ENCODE data around the gene SNX25.
"Not testable (repeated sequence)": the region's sequence is repeated elsewhere in the genome, so short reads cannot be mapped to it uniquely, and the experiment has no call there.

SNX25 gene

DNA sequence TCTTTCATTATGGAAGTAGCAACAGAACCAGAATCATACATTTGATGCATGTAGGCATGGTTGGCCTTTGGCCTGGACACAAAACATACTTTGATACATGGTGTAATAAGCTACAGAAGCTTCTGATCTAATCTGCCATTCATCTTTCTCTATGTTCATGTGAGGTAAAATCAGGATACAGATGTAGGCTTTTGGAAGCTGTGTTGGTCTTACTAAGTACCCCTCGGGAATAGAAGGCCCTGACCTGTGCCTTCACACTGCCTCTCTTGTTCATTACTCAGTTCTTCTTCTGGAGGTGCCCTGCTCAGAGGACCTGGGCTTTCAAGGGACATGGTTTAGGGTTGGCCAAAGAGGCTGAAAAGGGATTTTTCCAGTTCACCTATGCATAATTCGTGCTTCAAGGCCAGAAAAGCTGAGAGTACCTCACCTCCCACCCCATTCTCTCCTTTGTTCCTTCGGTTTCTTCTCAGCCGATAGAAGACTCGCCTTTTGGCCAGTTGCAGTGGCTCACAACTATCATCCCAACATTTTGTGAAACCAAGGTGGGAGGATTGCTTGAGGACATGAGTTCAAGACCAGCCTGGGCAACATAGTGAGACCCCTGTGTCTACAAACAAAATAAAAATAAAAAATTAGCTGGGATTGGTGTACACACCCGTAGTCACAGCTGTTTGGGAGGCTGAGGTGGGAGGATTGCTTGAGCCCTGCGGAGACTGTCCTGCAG, 25.9 kb downstream of the SNX25 start:
- no peak for DNase-seq

DNA sequence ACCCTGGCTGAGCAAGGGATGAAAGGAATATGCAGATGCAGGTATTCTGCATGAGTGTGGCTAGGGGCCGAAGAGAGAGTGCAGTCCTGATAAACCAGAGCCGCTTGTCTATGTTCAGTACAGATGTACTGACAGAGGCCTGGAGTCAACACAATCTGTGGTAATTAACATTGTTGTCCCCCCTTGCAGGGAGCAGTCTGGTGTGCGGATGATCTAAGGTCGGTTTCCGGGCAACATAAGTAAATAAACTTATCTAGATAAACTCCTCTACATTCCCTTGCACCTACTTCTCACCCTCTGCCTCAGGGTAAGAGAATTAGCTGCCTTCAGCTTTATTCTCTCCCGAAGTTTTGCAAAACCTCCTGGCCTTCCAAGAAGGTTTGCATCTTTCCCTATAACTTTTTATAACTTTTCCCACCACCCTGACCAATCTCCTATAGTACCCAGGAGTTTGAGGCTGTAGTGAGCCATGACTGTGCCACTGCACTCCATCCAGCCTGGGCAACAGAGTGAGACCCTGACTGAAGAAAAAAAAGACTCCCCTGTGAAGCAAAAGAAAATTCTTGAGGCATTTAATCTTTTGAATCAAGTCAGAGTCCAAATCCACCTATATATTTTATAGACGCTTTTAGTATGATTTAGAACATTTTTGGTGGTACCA, 26.6 kb downstream of the SNX25 start:
- peak; percentile 41 for DNase-seq

DNA sequence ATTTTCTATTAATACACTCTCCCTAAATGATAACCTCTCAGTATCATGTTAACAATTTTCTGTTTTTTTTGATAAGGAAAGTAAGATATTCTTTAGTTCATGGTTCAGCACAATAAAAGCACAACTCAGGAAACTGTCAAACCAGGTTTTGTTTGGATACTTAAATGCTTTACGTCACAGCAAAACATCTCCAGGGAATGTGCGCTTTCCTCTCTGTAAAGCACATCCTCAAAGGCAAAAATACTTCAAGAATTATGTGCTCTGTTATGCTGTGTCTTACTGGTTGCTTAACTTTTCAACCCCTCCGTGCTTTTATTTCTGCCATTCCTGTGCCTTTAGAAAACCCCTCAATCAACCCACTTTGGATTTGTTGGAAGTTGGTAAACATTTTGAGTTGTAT, 27.8 kb downstream of the SNX25 start:
- DNase-seq = no peak

DNA sequence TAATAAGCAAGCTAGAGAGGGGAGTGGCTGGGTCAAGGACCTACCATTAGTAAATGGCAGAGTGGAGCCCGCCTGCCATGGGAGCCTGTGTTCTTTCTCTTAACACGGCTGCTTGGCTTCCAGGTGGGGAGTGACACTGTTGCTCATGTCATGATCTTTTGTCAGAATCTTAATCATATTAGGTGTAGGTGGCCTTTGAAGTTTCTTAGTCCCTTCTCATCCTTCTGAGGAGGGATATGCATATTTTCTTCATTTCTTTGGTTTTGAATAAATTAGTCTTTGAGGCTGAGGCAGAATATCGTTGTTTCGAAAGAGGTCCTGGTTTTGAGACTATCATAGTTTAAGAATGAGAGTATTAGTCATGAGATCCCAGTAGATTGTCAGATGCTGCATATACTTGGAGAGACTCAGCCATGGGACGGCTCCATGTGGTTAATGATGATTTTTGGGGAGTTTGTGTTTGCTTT, 28.9 kb downstream of the SNX25 start:
- no peak for DNase-seq

DNA sequence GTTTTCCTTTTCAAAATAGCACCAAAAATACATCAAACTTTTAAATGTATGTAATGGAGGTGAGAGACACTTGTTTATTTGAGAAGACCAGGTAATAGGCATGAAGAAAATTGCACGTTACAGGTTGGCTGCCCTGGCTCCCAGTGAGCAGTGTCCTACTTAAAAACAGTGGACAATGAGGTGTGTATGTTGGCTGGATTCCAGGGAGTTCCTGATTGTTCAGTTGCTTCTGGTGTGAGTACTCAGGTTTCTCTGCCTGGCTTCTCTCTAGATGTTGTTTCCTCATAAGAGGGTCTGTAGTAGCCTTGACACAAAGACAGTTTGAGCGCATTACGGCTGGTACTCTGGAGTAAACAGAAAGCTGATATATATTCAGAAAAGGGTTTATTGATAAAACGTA, 29.4 kb downstream of the SNX25 start:
- DNase-seq = no peak

DNA sequence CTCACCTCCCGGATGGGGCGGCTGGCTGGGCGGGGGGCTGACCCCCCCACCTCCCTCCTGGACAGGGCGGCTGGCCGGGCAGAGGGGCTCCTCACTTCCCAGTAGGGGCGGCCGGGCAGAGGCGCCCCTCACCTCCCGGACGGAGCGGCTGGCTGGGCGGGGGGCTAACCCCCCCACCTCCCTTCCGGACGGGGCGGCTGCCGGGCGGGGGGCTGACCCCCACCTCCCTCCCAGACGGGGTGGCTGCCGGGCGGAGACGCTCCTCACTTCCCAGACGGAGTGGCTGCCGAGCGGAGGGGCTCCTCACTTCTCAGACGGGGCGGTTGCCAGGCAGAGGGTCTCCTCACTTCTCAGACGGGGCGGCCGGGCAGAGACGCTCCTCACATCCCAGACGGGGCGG, 31.1 kb downstream of the SNX25 start:
- not testable (repeated sequence) for DNase-seq

DNA sequence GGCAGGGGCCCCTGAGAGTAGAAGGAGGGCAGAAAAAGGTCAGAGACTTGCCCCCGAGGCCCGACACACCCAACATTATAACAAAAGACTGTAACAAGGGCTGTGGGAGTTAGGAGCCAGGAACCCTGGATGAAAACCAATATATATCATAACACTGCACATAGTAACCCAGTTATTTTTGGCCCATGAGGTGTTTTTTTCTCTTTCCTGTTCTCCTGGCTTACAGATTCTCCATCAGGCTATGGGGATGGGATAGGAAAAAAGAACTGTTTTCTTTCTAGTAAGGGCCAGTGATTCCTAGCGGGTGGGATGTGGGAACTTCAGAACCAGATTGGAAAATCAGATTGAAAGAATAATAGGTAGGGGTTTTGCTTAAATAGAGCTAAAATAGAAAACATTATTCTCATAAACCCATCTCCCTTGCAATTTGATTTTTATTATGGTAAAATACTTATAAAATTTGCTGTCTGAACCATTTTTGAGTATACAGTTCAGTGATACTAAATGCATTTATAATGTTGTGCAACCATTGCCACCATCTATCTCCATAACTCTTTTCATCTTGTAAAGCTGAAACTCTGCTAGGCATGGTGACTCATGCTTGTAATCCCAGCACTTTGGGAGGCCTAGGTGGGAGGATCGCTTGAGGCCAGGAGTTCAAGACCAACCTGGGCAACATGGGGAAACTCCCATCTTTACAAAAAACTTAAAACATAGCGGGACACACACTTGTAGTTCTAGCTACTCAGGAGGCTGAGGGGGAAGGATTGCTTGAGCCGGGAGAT, 33.5 kb downstream of the SNX25 start:
- DNase-seq = no peak

DNA sequence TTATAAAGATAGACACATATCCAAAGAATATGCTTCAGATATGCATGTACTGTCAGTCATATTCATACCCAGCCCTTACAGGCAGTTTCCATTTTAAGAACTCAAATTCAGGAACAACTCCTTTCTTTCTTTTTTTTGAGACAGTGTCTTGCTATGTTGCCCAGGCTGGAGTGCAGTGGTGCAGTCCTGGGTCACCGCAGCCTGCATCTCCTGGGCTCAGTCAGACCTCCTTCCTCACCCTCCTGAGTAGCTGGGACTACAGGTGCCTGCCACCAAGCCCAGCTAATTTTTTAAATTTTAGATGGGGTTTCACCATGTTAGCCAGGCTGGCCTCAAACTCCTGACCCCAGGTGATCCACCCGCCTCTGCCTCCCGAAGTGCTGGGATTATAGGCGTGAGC, 34.5 kb downstream of the SNX25 start:
- DNase-seq = no peak

DNA sequence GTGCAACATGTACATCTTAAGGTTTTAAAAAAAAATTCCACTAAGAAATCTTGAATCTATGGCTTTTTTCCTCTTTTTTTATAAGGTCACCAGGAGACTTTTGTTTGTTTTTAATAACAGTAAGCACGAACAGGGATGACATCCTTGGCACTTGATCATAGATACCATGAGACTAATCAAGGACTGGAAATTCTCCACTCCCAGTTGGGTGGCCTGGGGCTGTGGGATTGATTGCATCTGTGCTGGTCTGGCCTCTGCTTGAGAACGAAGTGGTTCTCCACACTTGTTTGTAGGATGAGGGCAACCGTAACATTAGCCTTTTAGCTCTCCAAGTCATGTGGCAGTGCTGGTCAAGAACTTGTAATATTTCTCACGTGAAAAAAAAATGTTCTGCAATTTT, 35.4 kb downstream of the SNX25 start:
- DNase-seq = no peak

DNA sequence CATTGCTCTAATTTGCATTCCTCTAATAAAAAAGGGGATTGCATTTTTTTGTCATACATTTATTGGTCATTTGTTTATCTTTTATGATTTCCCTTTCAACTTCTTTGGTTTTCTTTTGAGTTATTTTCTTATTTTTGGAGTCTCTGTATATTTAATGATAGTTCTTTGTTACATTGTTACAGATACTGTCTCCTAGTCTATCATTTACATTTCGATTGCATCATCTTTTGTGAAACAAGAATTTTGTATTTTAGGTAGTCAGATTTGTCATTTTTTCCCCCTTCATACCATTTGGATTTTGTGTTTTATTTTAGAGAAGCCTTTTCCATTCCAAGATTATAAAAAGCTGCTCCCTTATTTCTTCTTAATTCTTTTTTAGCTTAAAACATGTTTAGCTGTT, 37.1 kb downstream of the SNX25 start:
- DNase-seq = no peak

DNA sequence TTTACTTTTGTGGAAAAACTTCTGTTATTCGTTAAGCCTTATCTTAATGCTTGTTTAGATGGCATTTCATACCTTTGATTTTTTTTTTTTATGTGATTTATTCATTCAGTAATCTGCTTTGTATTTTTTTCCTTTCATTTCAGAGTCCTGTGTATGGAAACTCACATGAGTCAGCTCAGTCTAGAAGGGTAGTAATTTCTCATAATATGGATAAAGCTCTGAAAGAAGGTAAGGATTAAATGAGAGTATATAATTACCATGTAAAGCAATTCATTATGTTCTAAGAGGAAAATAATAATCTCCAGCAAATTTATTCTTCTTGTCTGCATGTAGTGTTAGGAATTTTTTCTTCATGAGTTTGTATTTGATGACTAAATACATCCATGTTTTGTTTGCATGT, 37.8 kb downstream of the SNX25 start:
- no peak for DNase-seq

DNA sequence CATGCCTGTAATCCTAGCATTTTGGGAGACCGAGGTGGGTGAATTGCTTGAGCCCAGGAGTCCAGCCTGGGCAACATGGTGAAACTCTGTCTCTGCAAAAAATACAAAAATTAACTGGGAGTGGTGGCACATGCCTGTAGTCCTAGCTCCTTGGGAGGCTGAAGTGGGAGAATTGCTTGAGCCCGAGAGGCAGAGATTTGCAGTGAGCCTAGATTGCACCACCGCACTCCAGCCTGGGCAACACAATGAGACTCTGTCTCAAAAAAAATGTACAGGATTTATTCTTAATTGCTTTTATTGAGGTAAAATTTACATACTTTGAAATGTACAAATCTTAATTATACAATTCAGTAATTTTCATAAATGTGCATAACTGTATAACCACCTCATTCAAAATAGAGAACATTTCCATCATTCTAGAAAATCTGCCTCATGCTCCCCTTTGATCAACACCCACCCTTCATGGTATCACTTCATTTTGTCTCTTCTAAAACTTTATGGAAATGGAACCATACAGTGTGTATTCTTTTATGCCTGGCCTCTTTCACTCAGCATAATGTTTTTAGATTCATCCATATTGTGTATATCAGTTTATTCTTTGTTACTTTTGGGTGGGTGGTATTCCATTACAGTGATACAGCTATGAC, 39.1 kb downstream of the SNX25 start:
- DNase-seq = no peak

DNA sequence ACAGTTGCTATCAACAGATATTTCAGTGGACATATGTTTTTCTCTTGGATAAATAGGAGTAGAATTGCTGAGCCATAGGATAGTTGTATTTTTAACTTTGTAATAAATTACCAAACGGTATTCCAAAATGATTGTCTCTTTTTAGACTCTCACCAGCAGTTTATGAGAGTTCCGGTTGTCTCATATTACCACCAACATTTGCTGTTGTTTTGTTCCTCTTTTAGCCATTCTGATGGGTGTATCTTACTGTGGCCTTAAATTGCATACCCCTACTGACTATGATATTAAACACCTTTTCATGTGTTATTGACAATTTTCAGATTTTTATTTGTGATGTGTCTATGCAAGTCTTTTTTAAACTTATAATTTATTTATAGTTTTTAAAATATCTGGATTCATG, 39.7 kb downstream of the SNX25 start:
- no peak for DNase-seq

DNA sequence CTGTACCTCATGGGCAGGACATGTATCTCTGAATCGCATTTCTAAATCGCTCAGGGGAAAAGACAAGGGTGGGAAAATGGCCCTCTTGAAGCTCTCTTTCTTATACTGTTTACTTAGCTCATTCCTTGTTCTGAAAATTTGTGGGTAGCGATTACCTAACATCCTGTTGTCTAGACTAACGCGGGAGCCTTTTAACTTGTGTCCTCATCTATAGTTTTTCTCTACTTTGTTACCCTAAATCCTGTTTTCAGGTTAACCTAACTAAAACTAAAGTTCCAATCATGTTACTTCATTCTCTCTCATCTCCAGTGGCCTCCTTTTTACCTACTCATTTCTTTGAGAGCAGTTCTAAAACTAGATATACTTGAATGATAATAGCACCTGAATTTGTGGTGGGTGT, 45.0 kb downstream of the SNX25 start:
- no peak for DNase-seq

DNA sequence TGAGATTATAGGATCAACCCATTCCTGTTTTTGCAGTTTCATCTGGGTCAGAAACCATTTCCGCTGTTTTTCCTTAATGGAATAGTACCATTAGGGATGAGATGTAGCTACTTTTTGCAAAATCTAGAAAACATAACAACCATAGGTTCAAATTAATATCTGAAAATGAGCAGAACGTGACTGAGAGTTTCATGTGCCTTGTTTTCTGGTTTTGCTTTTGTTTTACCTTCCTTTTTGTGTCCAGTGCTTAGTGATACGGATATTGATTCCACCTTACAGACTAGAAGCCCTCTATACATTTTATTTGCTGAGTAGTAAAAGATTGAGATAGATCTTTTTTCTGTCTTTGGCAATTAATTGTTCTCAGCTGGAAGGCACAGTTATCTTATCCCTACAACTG, 46.5 kb downstream of the SNX25 start:
- DNase-seq = no peak

DNA sequence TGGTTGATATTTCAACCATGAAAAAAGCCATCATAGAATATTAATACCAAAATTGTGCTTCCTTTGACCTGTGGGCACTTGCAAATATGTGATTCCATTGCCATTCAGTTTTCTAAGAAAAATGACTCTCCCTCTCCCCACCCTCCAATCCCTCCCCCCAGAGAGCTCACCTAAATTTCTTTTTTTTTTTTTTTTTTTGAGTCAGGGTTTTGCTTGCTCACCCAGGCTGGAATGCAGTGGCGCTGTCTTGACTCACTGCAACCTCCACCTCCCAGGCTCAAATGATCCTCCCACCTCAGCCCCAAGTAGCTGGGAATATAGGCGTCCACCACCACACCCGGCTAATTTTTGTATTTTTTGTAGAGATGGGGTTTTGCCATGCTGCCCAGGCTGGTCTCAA, 47.0 kb downstream of the SNX25 start:
- no peak for DNase-seq

DNA sequence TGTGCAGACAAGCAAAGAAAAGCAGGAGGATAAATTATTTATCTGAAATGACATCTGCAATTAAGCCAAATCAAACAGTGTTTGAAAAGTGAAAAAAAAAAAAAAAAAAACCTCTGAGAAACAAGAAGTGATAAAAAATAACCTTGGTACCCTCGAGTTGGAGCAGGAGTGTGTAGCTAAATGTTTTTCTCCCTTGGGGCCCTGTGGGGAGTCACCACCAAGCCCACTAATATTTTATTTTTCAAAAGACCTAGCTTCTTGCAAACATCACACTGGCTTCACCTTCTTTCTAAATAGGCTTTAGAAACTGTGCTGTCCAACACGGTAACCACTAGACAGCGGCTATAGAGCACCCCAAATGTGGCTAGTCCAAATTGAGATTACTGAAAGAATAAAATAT, 47.7 kb downstream of the SNX25 start:
- DNase-seq = no peak

DNA sequence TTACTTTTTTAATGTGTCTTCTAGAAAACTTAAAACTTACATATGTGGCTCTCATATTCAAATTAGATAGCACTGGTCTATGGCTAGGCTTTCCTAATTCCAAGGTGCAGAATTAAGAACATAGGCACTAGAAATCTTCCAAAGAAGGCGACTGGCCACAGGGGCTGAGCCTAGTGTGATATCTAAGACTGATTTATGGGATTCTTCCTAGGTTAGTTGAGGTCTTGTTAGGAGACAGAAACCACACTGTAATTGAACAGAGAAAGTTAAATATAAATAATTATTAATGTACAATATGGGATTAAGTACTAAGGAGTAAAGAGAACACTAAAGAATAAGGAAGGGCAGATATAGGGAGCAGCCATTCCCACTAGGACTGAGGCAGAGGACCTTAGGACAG, 48.3 kb downstream of the SNX25 start:
- no peak for DNase-seq

DNA sequence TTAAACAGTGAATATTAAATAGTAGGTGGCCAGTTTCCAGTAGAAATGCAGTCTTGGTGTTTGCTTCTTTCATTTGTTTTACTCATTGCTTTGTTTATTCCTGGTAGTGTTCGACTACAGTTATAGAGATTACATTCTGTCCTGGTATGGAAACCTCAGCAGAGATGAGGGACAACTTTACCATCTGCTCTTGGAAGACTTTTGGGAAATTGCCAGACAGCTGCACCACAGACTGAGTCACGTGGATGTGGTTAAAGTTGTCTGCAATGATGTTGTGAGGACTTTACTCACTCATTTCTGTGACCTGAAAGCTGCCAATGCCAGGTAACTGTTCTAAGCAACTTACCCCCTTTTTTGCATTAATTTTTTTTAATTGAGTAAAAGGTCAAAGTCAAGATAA, 49.3 kb downstream of the SNX25 start:
- not testable (repeated sequence) for DNase-seq

DNA sequence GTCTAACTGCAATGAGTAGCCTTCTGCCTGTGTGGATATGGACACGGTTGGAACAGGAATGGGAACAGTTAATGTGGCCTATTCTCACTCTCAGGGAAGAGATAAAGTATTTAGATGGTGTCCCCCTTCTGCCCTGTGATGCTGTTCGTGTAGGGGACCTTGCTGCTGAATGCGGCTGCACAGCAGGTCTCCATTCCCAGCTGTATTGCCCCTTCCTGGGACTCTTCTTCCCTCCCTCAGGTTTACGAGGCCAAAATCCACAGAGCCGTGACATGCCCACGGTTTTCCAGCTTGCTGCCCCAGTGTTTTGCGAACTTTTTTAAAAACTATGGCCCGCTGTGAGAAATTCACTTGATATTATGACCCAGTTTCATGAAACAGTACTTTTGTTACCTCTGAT, 50.3 kb downstream of the SNX25 start:
- no peak for DNase-seq

DNA sequence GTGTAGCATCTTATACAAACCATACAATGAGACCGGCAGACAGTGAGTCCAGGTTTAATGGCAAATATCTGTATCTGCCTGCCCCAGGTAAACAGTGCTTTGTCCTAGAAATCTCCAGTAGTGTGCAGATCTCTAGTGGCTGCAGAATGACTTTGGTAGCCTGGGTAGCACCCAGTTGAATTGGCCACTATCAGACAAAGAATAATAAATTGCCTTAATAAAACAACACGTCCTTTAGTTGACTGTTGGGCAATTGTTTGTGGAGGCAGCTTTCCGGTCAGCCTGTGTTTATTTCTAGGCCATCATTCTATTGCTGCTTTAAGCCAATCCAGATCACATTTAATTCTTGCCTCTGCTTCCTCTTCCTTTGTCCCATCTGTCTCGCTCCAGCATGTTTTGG, 52.5 kb downstream of the SNX25 start:
- no peak for DNase-seq

DNA sequence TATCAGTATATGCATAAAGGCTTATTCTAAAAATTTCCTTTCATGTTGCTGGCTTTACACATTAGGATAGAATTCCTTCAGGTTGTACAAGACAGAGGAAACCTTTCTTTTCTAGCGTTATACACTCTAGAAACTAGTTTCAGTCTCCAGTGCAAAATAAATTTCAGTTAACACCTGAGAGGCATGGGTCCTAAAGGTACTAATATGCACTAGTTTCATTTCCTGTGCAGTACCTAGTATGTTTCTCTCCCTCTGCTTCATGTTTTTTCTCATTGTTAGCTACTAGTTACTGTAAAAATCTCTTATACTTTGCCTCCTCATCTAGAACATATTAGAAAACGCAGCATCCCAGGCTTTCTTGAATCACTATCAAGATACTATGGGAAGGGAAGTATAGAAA, 54.0 kb downstream of the SNX25 start:
- no peak for DNase-seq

DNA sequence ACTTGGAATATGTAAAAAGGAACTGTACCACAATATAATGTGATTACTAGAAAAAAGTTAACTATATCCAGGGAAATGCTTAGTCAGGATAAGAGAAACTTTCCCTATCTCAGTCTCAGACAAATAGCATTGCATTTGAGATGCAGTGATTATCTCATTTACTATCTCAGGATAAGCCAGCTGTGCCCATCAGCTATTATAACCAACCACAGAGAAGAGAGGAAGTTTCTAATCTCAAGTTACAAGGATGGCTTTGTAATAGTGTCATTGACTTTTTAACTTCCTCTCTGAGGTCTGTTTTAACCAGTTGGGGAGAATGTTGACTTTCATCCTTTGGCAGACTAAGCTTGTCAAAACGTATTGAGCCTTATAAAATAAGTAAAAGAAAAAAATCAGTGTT, 56.5 kb downstream of the SNX25 start:
- no peak for DNase-seq

DNA sequence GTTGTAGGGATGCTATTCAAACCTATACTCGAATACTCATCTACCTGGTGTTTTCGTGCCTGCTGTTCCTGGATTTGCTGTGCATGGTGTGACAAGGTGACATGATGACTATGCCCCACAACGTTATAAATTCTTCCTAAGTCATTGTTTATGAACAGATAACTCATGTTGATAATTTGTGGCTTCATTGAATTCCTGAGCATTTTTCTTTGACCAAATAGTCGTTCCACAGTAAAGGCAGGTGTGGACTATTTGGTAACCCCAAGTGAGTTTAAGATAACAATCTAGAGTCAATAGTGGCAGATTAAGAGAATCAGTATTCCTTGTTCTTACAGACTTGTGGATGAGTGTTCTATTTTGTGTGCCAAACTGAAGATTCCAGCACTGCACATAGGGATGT, 59.9 kb downstream of the SNX25 start:
- no peak for DNase-seq

All from NCI-H146 (cell line).